Suppressor macrophage treated with lipopolysaccharide for 1 hour (primary cell): ENCODE data around the gene HLA-F.

Source experiments
- DNase-seq, 3 donors: peaks; one replicate each; pipeline ENCODE4 v3.0.0-alpha.2; 2020 to 2022

HLA-F gene

GRCh38 chr6:29763491-29764289, 40.5 kb downstream of the HLA-F start:
- DNase-seq = peak; percentile 72 to 80 (median 77)

- peak; percentile 66 to 84 (median 73) for DNase-seq
Measured at GRCh38 chr6:29764422-29765196, 41.4 kb downstream of the HLA-F start.

DNA sequence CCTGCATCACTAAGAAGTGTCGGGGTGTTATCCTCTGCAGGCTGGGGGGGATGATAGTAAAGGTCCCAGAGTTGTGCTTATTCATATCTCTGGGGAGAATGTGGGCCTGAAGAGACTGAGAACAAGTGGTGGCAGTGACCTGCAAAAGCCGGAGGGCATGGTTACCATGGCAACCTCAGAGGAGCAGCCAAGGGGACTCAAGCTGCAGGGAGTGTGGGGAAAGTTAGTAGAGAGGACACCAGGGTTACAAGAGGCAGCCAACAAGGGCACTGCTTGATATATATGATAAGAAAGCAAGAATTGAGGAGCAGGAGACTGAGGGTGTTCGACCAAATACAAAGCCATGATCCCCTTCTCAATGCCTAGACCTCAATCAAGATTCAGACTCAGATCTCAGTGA, 46.1 kb downstream of the HLA-F start:
- DNase-seq = no peak

GRCh38 chr6:29770306-29770705, 47.1 kb downstream of the HLA-F start:
- no peak for DNase-seq

GRCh38 chr6:29776684-29777083, 53.5 kb downstream of the HLA-F start:
- no peak for DNase-seq
